T-helper 2 cell treated with Interferon-gamma antibody and Interleukin-4, amounts not matched to agents 5 μg/mL and 100 μg/mL, for 36 hours (primary cell): Measurements from ENCODE around the gene GSG1.
"Not testable (repeated sequence)": the region's sequence is repeated elsewhere in the genome, so short reads cannot be mapped to it uniquely, and the experiment has no call there.

Experiments used
- DNase-seq: peaks from one replicate; pipeline ENCODE4 v3.0.0; 2021; ENCODE audit warnings: low spot score
- H3K27ac Mint-ChIP-seq: one replicate; pipeline ENCODE4 v1.8.0; 2021; ENCODE audit warnings: mild to moderate bottlenecking, mixed read lengths
- H3K27me3 Mint-ChIP-seq: one replicate; pipeline ENCODE4 v1.8.0; 2021; ENCODE audit warnings: low read depth, mixed read lengths
- H3K36me3 Mint-ChIP-seq: one replicate; pipeline ENCODE4 v1.8.0; 2021; ENCODE audit warnings: low read depth, mixed read lengths
- H3K4me1 Mint-ChIP-seq: one replicate; pipeline ENCODE4 v1.8.0; 2021; ENCODE audit warnings: low read depth, mixed read lengths
- H3K4me3 Mint-ChIP-seq: one replicate; pipeline ENCODE4 v1.8.0; 2022; ENCODE audit warnings: mild to moderate bottlenecking, moderate library complexity, mixed read lengths
- H3K9me3 Mint-ChIP-seq: one replicate; pipeline ENCODE4 v1.8.0; 2021; ENCODE audit warnings: mixed read lengths

Gene GSG1

DNA sequence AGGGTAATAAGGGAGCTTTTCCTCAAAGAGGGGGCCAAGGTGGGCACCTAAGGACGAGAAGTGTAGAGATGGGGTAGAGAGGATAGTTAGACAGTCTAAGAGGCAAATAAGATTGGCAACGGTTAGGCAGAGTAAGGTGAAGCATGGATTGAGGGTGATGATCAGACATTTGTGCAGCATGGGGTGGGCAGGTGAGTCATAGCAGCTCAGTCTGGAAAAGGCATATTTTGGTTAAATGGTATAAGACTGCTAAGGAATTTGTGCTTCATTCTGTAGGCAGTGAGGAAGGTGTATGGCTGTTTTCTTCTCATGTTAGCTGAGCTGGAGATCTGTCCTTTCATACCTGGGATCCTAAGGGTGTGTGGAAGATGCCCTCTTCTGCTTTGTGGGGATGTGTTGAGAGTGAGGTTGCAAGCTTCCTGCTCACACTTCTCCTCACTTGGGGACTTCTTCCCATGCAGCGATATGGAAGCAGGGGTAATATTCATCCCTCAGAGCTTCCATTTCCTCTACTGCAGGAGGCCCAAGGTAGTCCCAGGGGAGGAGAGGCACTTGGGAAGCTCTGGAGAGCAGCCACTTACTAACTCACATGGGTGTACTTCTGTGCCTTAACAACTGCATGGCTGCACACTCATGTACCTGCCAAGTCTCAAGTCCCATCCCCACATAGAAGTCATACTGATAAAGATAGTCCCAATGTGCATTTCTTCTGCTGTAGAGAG is 28.9 kb downstream of the GSG1 start:
- H3K4me1 Mint-ChIP-seq, result no peaks in the 10 kb centered on the region
- no peak for DNase-seq
- no peak overlapping the region for H3K27ac Mint-ChIP-seq
- no peaks in the 10 kb centered on the region for H3K27me3 Mint-ChIP-seq
- H3K4me3 Mint-ChIP-seq, result no peak overlapping the region
- no peaks in the 10 kb centered on the region for H3K9me3 Mint-ChIP-seq
- H3K36me3 Mint-ChIP-seq, result peaks cover 2% of the 10 kb centered on the region

- Mint-ChIP-seq H3K36me3 (peaks cover 2% of the 10 kb centered on the region), H3K9me3 (no peaks in the 10 kb centered on the region), H3K4me3 (no peak overlapping the region), H3K27ac (no peak overlapping the region), H3K4me1 (no peaks in the 10 kb centered on the region), H3K27me3 (no peaks in the 10 kb centered on the region)
- DNase-seq, result no peak
Observed at GRCh38 chr12:13073173-13073572, 30.3 kb downstream of the GSG1 start.

GRCh38 chr12:13071305-13072280 is 31.9 kb downstream of the GSG1 start:
- Mint-ChIP-seq H3K27me3 (no peaks in the 10 kb centered on the region), H3K4me1 (peaks cover 7% of the 10 kb centered on the region), H3K36me3 (peaks cover 6% of the 10 kb centered on the region), H3K9me3 (no peaks in the 10 kb centered on the region), H3K27ac (no peak overlapping the region), H3K4me3 (no peak overlapping the region)
- no peak for DNase-seq

GRCh38 chr12:13069380-13069779 is 34.1 kb downstream of the GSG1 start:
- H3K4me1 Mint-ChIP-seq, result peaks cover 7% of the 10 kb centered on the region
- no peak overlapping the region for H3K27ac Mint-ChIP-seq

DNA sequence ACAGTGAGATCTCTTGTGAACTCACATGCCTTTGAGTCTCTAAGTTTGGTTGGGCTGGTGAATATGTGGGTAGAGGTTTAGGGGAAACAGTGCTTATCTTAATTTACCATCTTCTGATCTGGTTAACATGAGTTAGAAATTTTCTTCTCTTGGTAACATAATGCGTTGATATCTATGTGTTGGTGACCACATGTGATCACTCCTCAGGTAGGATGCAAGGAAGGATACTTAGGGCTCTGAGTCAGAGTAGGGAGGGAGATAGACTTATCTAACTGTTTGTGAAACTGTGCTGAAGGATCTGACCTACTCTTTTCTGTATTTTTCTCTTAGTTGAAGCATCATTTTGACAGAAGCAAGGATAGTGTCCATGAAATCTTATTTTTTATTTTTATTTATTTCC is 36.1 kb downstream of the GSG1 start:
- Mint-ChIP-seq H3K36me3 (peaks cover 6% of the 10 kb centered on the region), H3K9me3 (no peaks in the 10 kb centered on the region), H3K27me3 (no peaks in the 10 kb centered on the region), H3K4me3 (no peak overlapping the region), H3K4me1 (peaks cover 7% of the 10 kb centered on the region), H3K27ac (peak overlapping the region; percentile 2)
- no peak for DNase-seq

More at GRCh38 chr12:13069380-13069779, 34.1 kb downstream of the GSG1 start:
- Mint-ChIP-seq H3K27me3 (no peaks in the 10 kb centered on the region), H3K4me3 (no peak overlapping the region), H3K36me3 (peaks cover 6% of the 10 kb centered on the region), H3K9me3 (no peaks in the 10 kb centered on the region)
- DNase-seq, result no peak

DNA sequence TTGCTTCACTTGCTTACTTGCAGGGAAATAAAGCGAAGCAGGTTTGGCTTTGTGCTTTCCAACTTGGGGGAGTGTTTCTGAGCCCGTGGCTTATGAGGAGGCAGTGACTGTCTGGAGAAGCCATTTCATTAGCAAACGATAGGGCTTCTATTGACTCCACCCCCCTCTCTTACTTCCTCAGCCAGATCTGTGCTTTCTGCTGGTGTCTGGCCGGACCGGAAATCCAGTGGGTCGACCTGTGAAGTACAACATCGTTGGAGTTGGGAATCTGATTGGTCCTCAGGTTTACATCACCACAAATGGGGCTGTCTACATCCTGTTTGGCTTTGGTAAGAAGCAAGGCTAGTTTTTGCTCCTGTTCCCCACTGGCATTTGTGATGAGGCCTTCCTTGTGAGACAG is 37.0 kb downstream of the GSG1 start:
- H3K9me3 Mint-ChIP-seq, result no peaks in the 10 kb centered on the region
- H3K36me3 Mint-ChIP-seq, result peaks cover 3% of the 10 kb centered on the region
- H3K4me1 Mint-ChIP-seq, result peaks cover 7% of the 10 kb centered on the region
- no peak for DNase-seq
- no peak overlapping the region for H3K27ac Mint-ChIP-seq
- no peaks in the 10 kb centered on the region for H3K27me3 Mint-ChIP-seq
- no peak overlapping the region for H3K4me3 Mint-ChIP-seq

DNA sequence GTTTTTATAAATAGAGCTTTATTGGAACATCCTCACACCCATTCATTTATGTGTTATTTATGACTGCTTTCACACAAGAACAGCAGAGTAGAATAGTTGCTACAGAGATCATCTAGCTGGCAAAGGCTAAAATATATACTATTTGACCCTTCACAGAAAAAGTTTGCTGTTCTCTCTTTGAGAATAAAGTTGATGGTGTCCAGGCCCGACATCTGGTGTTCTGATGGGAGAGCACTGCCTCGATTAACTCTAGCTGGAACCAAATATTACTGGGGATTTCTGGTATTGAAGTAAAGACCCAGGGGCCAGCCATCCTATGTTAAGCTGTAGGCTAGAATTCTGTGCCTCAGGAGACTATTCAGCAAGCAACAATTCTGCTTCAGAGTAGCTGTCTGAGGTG is 37.5 kb downstream of the GSG1 start:
- Mint-ChIP-seq H3K36me3 (peaks cover 3% of the 10 kb centered on the region), H3K4me3 (no peak overlapping the region), H3K9me3 (no peaks in the 10 kb centered on the region), H3K4me1 (peaks cover 7% of the 10 kb centered on the region), H3K27me3 (no peaks in the 10 kb centered on the region), H3K27ac (no peak overlapping the region)
- DNase-seq, result no peak

- Mint-ChIP-seq H3K27me3 (no peaks in the 10 kb centered on the region), H3K4me1 (peaks cover 7% of the 10 kb centered on the region), H3K36me3 (peaks cover 3% of the 10 kb centered on the region), H3K27ac (no peak overlapping the region), H3K4me3 (no peak overlapping the region), H3K9me3 (no peaks in the 10 kb centered on the region)
- no peak for DNase-seq
Observed at GRCh38 chr12:13062669-13063068, 40.8 kb downstream of the GSG1 start.

GRCh38 chr12:13061377-13061776 is 42.1 kb downstream of the GSG1 start:
- H3K9me3 Mint-ChIP-seq, result no peaks in the 10 kb centered on the region
- H3K36me3 Mint-ChIP-seq, result no peaks in the 10 kb centered on the region
- no peak overlapping the region for H3K4me3 Mint-ChIP-seq
- H3K4me1 Mint-ChIP-seq, result no peaks in the 10 kb centered on the region
- DNase-seq, result no peak
- H3K27me3 Mint-ChIP-seq, result no peaks in the 10 kb centered on the region
- no peak overlapping the region for H3K27ac Mint-ChIP-seq

DNA sequence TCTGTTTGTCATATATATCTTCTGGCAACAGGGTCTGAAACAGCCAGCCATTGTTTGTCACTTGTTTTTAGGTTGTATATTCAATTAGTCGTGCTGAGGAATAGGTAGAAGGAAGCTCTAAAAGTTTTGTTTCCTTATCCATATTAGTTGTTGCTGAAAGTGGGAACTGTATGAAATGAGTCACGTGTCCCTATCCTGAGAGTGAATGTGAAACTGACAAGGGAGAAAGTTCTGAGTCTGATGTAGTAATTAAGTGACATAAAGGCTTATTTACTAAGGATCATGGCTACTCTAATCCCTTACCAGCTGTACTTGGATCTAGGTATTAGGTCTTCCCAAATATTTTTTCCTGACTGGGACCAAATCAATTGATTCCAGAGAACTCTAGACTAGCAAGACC is 42.9 kb downstream of the GSG1 start:
- no peak overlapping the region for H3K27ac Mint-ChIP-seq
- no peaks in the 10 kb centered on the region for H3K9me3 Mint-ChIP-seq
- no peaks in the 10 kb centered on the region for H3K36me3 Mint-ChIP-seq
- no peaks in the 10 kb centered on the region for H3K4me1 Mint-ChIP-seq
- no peak for DNase-seq
- no peak overlapping the region for H3K4me3 Mint-ChIP-seq
- H3K27me3 Mint-ChIP-seq, result no peaks in the 10 kb centered on the region

DNA sequence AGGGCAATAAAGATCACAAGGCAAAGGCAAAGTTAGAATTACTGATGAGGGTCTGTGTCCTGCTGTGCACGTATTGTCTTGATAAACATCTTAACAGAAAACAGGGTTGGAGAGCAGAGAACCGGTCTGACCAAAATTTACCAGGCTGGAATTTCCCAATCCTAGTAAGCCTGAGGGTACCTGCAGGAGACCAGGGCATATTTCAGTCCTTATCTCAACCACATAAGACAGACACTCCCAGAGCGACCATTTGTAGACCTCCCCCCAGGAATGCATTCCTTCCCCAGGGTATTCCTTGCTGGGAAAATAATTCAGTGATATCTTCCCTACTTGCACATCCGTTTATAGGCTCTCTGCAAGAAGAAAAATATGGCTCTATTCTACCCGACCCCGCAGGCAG is 49.9 kb downstream of the GSG1 start:
- not testable (repeated sequence) for H3K36me3 Mint-ChIP-seq, H3K4me3 Mint-ChIP-seq, H3K27ac Mint-ChIP-seq, DNase-seq, H3K27me3 Mint-ChIP-seq, H3K4me1 Mint-ChIP-seq
- peaks cover 20% of the 10 kb centered on the region for H3K9me3 Mint-ChIP-seq

GRCh38 chr12:13052421-13052820 is 51.0 kb downstream of the GSG1 start:
- no peak overlapping the region for H3K27ac Mint-ChIP-seq
- no peaks in the 10 kb centered on the region for H3K27me3 Mint-ChIP-seq
- peaks cover 3% of the 10 kb centered on the region for H3K36me3 Mint-ChIP-seq
- H3K4me1 Mint-ChIP-seq, result peaks cover 5% of the 10 kb centered on the region
- no peak overlapping the region for H3K4me3 Mint-ChIP-seq
- DNase-seq, result no peak
- peaks cover 20% of the 10 kb centered on the region for H3K9me3 Mint-ChIP-seq

- H3K4me3 Mint-ChIP-seq, result no peak overlapping the region
- H3K4me1 Mint-ChIP-seq, result peaks cover 9% of the 10 kb centered on the region
- H3K27me3 Mint-ChIP-seq, result peaks cover 2% of the 10 kb centered on the region
- peaks cover 3% of the 10 kb centered on the region for H3K36me3 Mint-ChIP-seq
- DNase-seq, result no peak
- H3K27ac Mint-ChIP-seq, result no peak overlapping the region
- H3K9me3 Mint-ChIP-seq, result peaks cover 19% of the 10 kb centered on the region
Observed at GRCh38 chr12:13049816-13050215, 53.7 kb downstream of the GSG1 start.

DNA sequence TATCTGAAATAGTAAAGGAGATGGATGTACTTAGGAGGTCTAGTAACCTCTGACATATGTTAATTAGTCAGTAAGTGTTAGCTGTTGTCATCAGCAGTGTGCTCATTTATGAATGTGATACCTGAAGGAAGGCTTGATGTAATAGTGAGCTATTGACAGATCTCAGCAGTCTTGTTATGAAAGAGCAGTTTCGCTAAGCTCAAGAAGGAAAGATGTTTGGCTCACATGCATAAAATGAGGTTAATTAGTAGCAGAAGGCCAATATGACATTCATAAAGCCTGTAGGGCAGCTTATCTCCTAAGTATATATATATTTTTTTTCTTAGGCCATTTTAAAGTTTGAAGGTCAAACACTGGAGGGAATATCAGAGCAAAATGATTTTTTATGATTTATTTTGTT is 56.5 kb downstream of the GSG1 start:
- Mint-ChIP-seq H3K4me1 (peaks cover 12% of the 10 kb centered on the region), H3K9me3 (no peaks in the 10 kb centered on the region), H3K27ac (no peak overlapping the region), H3K36me3 (no peaks in the 10 kb centered on the region), H3K4me3 (no peak overlapping the region), H3K27me3 (peaks cover 12% of the 10 kb centered on the region)
- no peak for DNase-seq
